Measurements from ENCODE around the gene EPS8L3. TPM values are rescaled to one million over a fixed set of nuclear protein-coding genes. Genes with fewer than 3 reads are reported as not detected.

EPS8L3 gene
- total RNA-seq, 2 donors from 2014 or later: 4.2 TPM; not detected in 1

- no peak for TF ChIP-seq POLR2A (IDR thresholded peaks at IDR 0.05)
- TF ChIP-seq CTCF (IDR thresholded peaks at IDR 0.05): no peak
- ATAC-seq (no peak), DNase-seq (no peak)
- H3K9me3 ChIP-seq: no peaks in the 10 kb centered on the region
- intact Hi-C loops (cut with DNase I): no loop called here
- no peak overlapping the region for H3K4me3 ChIP-seq
- no peaks in the 10 kb centered on the region for H3K36me3 ChIP-seq (replicated peaks in 1 of 2; ENCODE audit: insufficient read depth in 1 of 2, low read depth in 2 of 2)
- WGBS, 2 donors: 73 to 76% methylated on average over 6 of the region's 6 CpGs
- H3K27ac ChIP-seq: peak overlapping the region; percentile 4 to 72 (median 40)
- H3K4me1 ChIP-seq: peaks cover 60% of the 10 kb centered on the region
- no peaks in the 10 kb centered on the region for H3K27me3 ChIP-seq
Observed at GRCh38 chr1:109730666-109731065, 33.1 kb downstream of the EPS8L3 start.

GRCh38 chr1:109728870-109729269 lies 34.9 kb downstream of the EPS8L3 start:
- Histone ChIP-seq H3K9me3 (no peaks in the 10 kb centered on the region), H3K36me3 (replicated peaks in 1 of 2; ENCODE audit: insufficient read depth in 1 of 2, low read depth in 2 of 2) (no peaks in the 10 kb centered on the region), H3K4me1 (peaks cover 77% of the 10 kb centered on the region), H3K27me3 (no peaks in the 10 kb centered on the region), H3K4me3 (no peak overlapping the region), H3K27ac (no peak overlapping the region)
- no peak for TF ChIP-seq CTCF (IDR thresholded peaks at IDR 0.05)
- TF ChIP-seq POLR2A (IDR thresholded peaks at IDR 0.05): no peak
- ATAC-seq (no peak), DNase-seq (peak in 2 of 4 donors; percentile 43 to 63)
- WGBS, 2 donors: 44 to 58% methylated on average over 7 of the region's 7 CpGs
- intact Hi-C loops (cut with DNase I): no loop called here

GRCh38 chr1:109726728-109727373 lies 36.9 kb downstream of the EPS8L3 start:
- intact Hi-C loops (cut with DNase I): no loop called here
- TF ChIP-seq CTCF (IDR thresholded peaks at IDR 0.05): no peak
- no peak for TF ChIP-seq POLR2A (IDR thresholded peaks at IDR 0.05)
- Histone ChIP-seq H3K36me3 (replicated peaks in 1 of 2; ENCODE audit: insufficient read depth in 1 of 2, low read depth in 2 of 2) (no peaks in the 10 kb centered on the region), H3K9me3 (no peaks in the 10 kb centered on the region), H3K27ac (no peak overlapping the region), H3K4me3 (no peak overlapping the region), H3K27me3 (no peaks in the 10 kb centered on the region), H3K4me1 (peaks cover 65% of the 10 kb centered on the region)
- peak in 2 of 4 donors; percentile 41 to 44 for DNase-seq
- 57 to 60% methylated on average over 12 of the region's 12 CpGs for WGBS, 2 donors
- no peak for ATAC-seq

- Histone ChIP-seq H3K27me3 (no peaks in the 10 kb centered on the region), H3K36me3 (replicated peaks in 1 of 2; ENCODE audit: insufficient read depth in 1 of 2, low read depth in 2 of 2) (no peaks in the 10 kb centered on the region), H3K4me3 (no peak overlapping the region), H3K4me1 (peaks cover 56% of the 10 kb centered on the region), H3K27ac (peak overlapping the region in 1 of 4 donors; percentile 2), H3K9me3 (no peaks in the 10 kb centered on the region)
- DNase-seq: no peak
- TF ChIP-seq POLR2A (IDR thresholded peaks at IDR 0.05) (no peak), CTCF (IDR thresholded peaks at IDR 0.05) (no peak)
- intact Hi-C loops (cut with DNase I): no loop called here
- WGBS, 2 donors: 72 to 79% methylated on average over 1 of the region's 1 CpG
- ATAC-seq: no peak
Observed at GRCh38 chr1:109726007-109726406, 37.7 kb downstream of the EPS8L3 start.

GRCh38 chr1:109725510-109725909 lies 38.2 kb downstream of the EPS8L3 start:
- no peaks in the 10 kb centered on the region for H3K36me3 ChIP-seq (replicated peaks in 1 of 2; ENCODE audit: insufficient read depth in 1 of 2, low read depth in 2 of 2)
- no peak overlapping the region for H3K4me3 ChIP-seq
- ATAC-seq: no peak
- DNase-seq: no peak
- 56 to 62% methylated on average over 4 of the region's 4 CpGs for WGBS, 2 donors
- peaks cover 51% of the 10 kb centered on the region for H3K4me1 ChIP-seq
- H3K9me3 ChIP-seq: no peaks in the 10 kb centered on the region
- intact Hi-C loops (cut with DNase I): no loop called here
- TF ChIP-seq CTCF (IDR thresholded peaks at IDR 0.05) (no peak), POLR2A (IDR thresholded peaks at IDR 0.05) (no peak)
- peak overlapping the region in 1 of 4 donors; percentile 2 for H3K27ac ChIP-seq
- H3K27me3 ChIP-seq: no peaks in the 10 kb centered on the region
